ENCODE data around the gene MCRIP1.

The MCRIP1 gene

GRCh38 chr17:81819708-81820107 is 13.4 kb downstream of the MCRIP1 start:
- no peak for DNase-seq (ENCODE audit: low read depth)

GRCh38 chr17:81817758-81818147 is 15.3 kb downstream of the MCRIP1 start:
- DNase-seq (ENCODE audit: low read depth), result no peak

GRCh38 chr17:81815646-81815986 is 17.5 kb downstream of the MCRIP1 start:
- no peak for DNase-seq (ENCODE audit: low read depth)

GRCh38 chr17:81814748-81815645 is 18.1 kb downstream of the MCRIP1 start:
- no peak for DNase-seq (ENCODE audit: low read depth)

- DNase-seq (ENCODE audit: low read depth), result no peak
Observed at GRCh38 chr17:81813861-81814683, 19.0 kb downstream of the MCRIP1 start.

GRCh38 chr17:81813371-81813684 is 19.8 kb downstream of the MCRIP1 start:
- DNase-seq (ENCODE audit: low read depth), result no peak

- DNase-seq (ENCODE audit: low read depth), result no peak
Observed at GRCh38 chr17:81812571-81813370, 20.3 kb downstream of the MCRIP1 start.

GRCh38 chr17:81811705-81812570 is 21.2 kb downstream of the MCRIP1 start:
- DNase-seq (ENCODE audit: low read depth), result no peak

- no peak for DNase-seq (ENCODE audit: low read depth)
Observed at GRCh38 chr17:81810892-81811704, 22.0 kb downstream of the MCRIP1 start.

- no peak for DNase-seq (ENCODE audit: low read depth)
Observed at GRCh38 chr17:81810476-81810875, 22.6 kb downstream of the MCRIP1 start.

GRCh38 chr17:81809556-81809998 is 23.5 kb downstream of the MCRIP1 start:
- no peak for DNase-seq (ENCODE audit: low read depth)

- no peak for DNase-seq (ENCODE audit: low read depth)
Observed at GRCh38 chr17:81808778-81809555, 24.1 kb downstream of the MCRIP1 start.

GRCh38 chr17:81807839-81808238 is 25.3 kb downstream of the MCRIP1 start:
- no peak for DNase-seq (ENCODE audit: low read depth)

GRCh38 chr17:81807210-81807719 is 25.8 kb downstream of the MCRIP1 start:
- no peak for DNase-seq (ENCODE audit: low read depth)

GRCh38 chr17:81806461-81807209 is 26.5 kb downstream of the MCRIP1 start:
- DNase-seq (ENCODE audit: low read depth), result no peak

GRCh38 chr17:81805707-81806460 is 27.2 kb downstream of the MCRIP1 start:
- no peak for DNase-seq (ENCODE audit: low read depth)

GRCh38 chr17:81804559-81805399 is 28.3 kb downstream of the MCRIP1 start:
- no peak for DNase-seq (ENCODE audit: low read depth)

All from GM04503 (cell line).